Activated B cell treated with CpG ODN at 0.5 μM for 24 hours (primary cell): ENCODE data around the gene SPATA31D1. TPM values are rescaled to one million over a fixed set of nuclear protein-coding genes. Genes with fewer than 3 reads are reported as not detected.

ENCODE experiments used
- ATAC-seq: fragments of 200-7000 bp; cut with Tn5 transposase; one replicate; pipeline ENCODE4 v1.10.0; 2021; ENCODE audit warnings: low read depth, mild to moderate bottlenecking, moderate library complexity
- CTCF ChIA-PET: fragments of 350-600 bp; sonication (Branson Sonifier 250); formaldehyde crosslinking; loops from one replicate; lab custom pipeline; 2021; ENCODE audit warnings: antibody characterized with exemption; lab: Charles Lee
- POLR2A ChIA-PET: fragments of 350-600 bp; sonication (Branson Sonifier 250); formaldehyde crosslinking; loops from one replicate; lab custom pipeline; 2021; ENCODE audit warnings: antibody characterized with exemption; lab: Charles Lee
- DNase-seq: peaks from one replicate; pipeline ENCODE4 v3.0.0; 2022
- H3K27ac Mint-ChIP-seq: one replicate; pipeline ENCODE4 v1.8.0; 2020; ENCODE audit warnings: mixed read lengths
- H3K27me3 Mint-ChIP-seq: one replicate; pipeline ENCODE4 v1.8.0; 2021; ENCODE audit warnings: mixed read lengths
- H3K36me3 Mint-ChIP-seq: one replicate; pipeline ENCODE4 v1.8.0; 2021; ENCODE audit warnings: low read depth, mixed read lengths
- H3K4me1 Mint-ChIP-seq: one replicate; pipeline ENCODE4 v1.8.0; 2021; ENCODE audit warnings: mixed read lengths
- H3K4me3 Mint-ChIP-seq: one replicate; pipeline ENCODE4 v1.8.0; 2020; ENCODE audit warnings: mild to moderate bottlenecking, mixed read lengths
- H3K9me3 Mint-ChIP-seq: one replicate; pipeline ENCODE4 v1.8.0; 2020; ENCODE audit warnings: mixed read lengths
- CTCF ChIP-seq: fragments of 200-600 bp; IDR thresholded peaks from one replicate; pipeline ENCODE4 v1.8.0; 2022; ENCODE audit warnings: antibody characterized with exemption, mild to moderate bottlenecking
- intact Hi-C: fragments of 100-400 bp; cut with micrococcal nuclease; formaldehyde crosslinking; loops from one replicate; pipeline ENCODE4 v1.15.1; 2024
- total RNA-seq: library from RNA; stranded (reverse); gene quantifications from 2 replicates; pipeline ENCODE4 v1.2.3, GENCODE V29; 2022

Gene SPATA31D1
- total RNA-seq, 1 donor from 2014 or later = not detected

DNA sequence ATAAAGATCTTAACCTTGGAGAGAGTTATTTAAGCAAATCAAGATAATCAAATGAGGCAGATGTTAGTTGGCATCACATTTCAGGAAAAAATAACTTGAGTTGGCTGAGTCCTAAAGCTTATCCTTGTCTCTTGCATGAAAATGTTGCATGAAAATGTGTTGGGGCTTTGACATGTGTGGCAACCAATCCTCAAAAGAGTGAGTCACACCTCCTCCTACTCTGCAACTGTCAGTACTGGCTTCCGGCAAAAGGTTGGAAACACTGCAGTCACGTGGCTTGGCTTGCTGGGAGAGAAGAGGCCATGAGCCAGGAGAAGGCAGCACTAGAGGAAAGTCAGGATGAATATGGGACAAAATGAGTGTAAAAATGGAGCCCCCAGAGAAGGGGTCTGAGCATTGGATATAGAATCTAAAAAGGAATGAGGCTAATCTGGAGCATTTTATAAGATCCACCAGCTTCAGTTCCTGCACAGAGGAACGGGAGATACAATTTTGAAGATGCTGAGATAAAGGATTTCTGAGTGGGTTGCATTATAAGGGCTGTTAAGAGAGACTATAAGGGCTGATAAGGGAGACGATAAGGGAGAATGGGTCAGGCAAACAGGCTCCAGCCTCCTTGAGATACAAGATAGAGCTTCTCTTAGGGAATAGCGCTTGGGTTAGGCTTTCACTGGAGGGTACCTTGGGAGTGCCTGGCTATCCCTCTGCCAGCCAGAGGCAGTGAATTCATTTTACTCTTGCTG is 43.1 kb downstream of the SPATA31D1 start:
- H3K9me3 Mint-ChIP-seq = no peaks in the 10 kb centered on the region
- ATAC-seq = no peak

DNA sequence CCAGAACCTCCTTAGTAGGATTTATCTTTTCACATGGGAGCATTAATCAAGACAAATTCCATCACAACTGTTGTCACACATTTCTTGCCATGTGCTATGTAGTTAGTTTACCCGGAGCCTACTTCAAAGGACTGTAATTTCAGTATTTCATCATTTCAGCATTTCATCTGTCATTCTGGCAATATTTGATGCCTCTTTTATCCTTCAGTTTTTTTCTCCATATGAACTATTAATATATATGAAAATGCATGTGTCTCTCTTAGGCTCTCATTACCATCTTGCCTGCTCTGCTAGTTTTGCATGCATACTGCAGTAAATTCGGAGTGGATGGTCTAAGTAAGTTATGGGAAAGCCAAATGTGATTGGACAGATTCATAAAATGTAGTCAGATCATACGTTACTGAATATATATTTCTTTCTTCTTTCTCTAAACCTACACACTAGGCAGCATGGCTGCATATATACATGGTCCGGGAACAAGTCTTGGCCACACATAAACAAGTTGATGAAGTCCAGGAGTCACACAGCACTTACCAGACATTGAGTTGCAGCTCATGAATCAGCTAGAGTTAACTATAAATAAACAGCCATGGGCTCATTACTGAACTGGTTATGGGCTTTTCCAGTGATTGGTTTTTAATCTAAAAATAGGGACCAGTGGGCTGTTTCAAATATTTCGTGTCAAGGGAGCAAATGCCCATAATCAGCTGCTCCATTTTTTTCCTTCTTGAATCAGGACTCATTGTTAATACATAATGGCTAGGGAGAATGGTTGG is 46.6 kb downstream of the SPATA31D1 start:
- Mint-ChIP-seq H3K4me3 (no peak overlapping the region), H3K27ac (no peak overlapping the region), H3K4me1 (no peaks in the 10 kb centered on the region), H3K27me3 (no peaks in the 10 kb centered on the region), H3K36me3 (no peaks in the 10 kb centered on the region), H3K9me3 (no peaks in the 10 kb centered on the region)
- DNase-seq = no peak
- no peak for ATAC-seq
- TF ChIP-seq CTCF = no peak
- CTCF ChIA-PET = no interaction called here
- intact Hi-C loops = no loop called here
- POLR2A ChIA-PET = no interaction called here

More for the DNA sequence above, 43.1 kb downstream of the SPATA31D1 start:
- H3K4me3 Mint-ChIP-seq = no peak overlapping the region
- intact Hi-C loops = no loop called here
- DNase-seq = no peak
- H3K4me1 Mint-ChIP-seq = no peaks in the 10 kb centered on the region
- no peaks in the 10 kb centered on the region for H3K36me3 Mint-ChIP-seq
- no peak overlapping the region for H3K27ac Mint-ChIP-seq
- CTCF ChIA-PET = no interaction called here
- H3K27me3 Mint-ChIP-seq = peaks cover 2% of the 10 kb centered on the region
- TF ChIP-seq CTCF = no peak
- POLR2A ChIA-PET = no interaction called here

GRCh38 chr9:82036086-82036485 is 47.5 kb downstream of the SPATA31D1 start:
- Mint-ChIP-seq H3K27me3 (no peaks in the 10 kb centered on the region), H3K36me3 (no peaks in the 10 kb centered on the region), H3K4me3 (no peak overlapping the region), H3K4me1 (no peaks in the 10 kb centered on the region), H3K9me3 (no peaks in the 10 kb centered on the region), H3K27ac (no peak overlapping the region)
- intact Hi-C loops = no loop called here
- POLR2A ChIA-PET = no interaction called here
- DNase-seq (no peak), ATAC-seq (no peak)
- CTCF ChIA-PET = no interaction called here
- TF ChIP-seq CTCF = no peak

GRCh38 chr9:82037126-82037525 is 48.6 kb downstream of the SPATA31D1 start:
- TF ChIP-seq CTCF = no peak
- DNase-seq (no peak), ATAC-seq (no peak)
- no peaks in the 10 kb centered on the region for H3K9me3 Mint-ChIP-seq
- H3K36me3 Mint-ChIP-seq = no peaks in the 10 kb centered on the region
- no peaks in the 10 kb centered on the region for H3K4me1 Mint-ChIP-seq
- POLR2A ChIA-PET = no interaction called here
- no peak overlapping the region for H3K4me3 Mint-ChIP-seq
- intact Hi-C loops = no loop called here
- H3K27me3 Mint-ChIP-seq = no peaks in the 10 kb centered on the region
- H3K27ac Mint-ChIP-seq = no peak overlapping the region
- CTCF ChIA-PET = no interaction called here

GRCh38 chr9:82038897-82039296 is 50.3 kb downstream of the SPATA31D1 start:
- H3K9me3 Mint-ChIP-seq = no peaks in the 10 kb centered on the region
- no peaks in the 10 kb centered on the region for H3K27me3 Mint-ChIP-seq
- DNase-seq (no peak), ATAC-seq (no peak)
- intact Hi-C loops = no loop called here
- H3K4me3 Mint-ChIP-seq = no peak overlapping the region
- no peaks in the 10 kb centered on the region for H3K4me1 Mint-ChIP-seq
- ChIA-PET CTCF (no interaction called here), POLR2A (no interaction called here)
- TF ChIP-seq CTCF = no peak
- no peaks in the 10 kb centered on the region for H3K36me3 Mint-ChIP-seq
- H3K27ac Mint-ChIP-seq = no peak overlapping the region
